Stimulated activated effector memory CD8-positive, alpha-beta T cell treated with anti-CD3 and anti-CD28 coated beads, Interleukin-12 subunit alpha, Interleukin-12 subunit beta, amount 100 ng/mL, for 72 hours (primary cell): ENCODE measurements around the gene EHBP1L1.

Experiments used
- ATAC-seq: fragments of 150-1000 bp; cut with Tn5 transposase; 2 replicates; pipeline ENCODE4 v1.10.0; 2021
- DNase-seq, 2 donors: peaks; one replicate each; pipeline ENCODE4 v3.0.0; 2021 to 2022; ENCODE audit warnings: low spot score in 2 of 2
- H3K27ac Mint-ChIP-seq: one replicate; pipeline ENCODE4 v1.8.0; 2022; ENCODE audit warnings: mild to moderate bottlenecking, mixed read lengths
- H3K36me3 Mint-ChIP-seq: one replicate; pipeline ENCODE4 v1.8.0; 2022; ENCODE audit warnings: mild to moderate bottlenecking, mixed read lengths
- H3K4me1 Mint-ChIP-seq: one replicate; pipeline ENCODE4 v1.8.0; 2022; ENCODE audit warnings: mixed read lengths
- H3K4me3 Mint-ChIP-seq: one replicate; pipeline ENCODE4 v1.8.0; 2022; ENCODE audit warnings: mild to moderate bottlenecking, mixed read lengths
- H3K9me3 Mint-ChIP-seq: one replicate; pipeline ENCODE4 v1.8.0; 2022; ENCODE audit warnings: mixed read lengths

The EHBP1L1 gene

DNA sequence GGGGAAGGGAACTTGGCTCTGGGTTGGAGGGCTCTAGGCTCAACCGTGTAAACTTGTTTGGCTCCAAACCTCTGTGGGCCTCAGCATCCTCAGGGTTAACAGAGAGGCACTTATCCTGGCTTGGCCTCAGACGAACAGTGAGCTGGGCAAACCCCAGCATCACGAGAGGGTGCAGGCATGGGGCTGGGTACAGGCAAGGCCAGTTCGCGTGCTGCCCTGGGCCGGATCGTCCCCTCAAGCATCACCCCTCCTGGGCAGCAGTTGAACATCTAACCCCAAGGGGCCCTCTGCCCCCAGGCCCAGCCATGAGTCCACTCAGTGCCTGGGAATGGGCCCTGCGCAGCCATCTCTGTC is 1.9 kb downstream of the EHBP1L1 start:
- Mint-ChIP-seq H3K4me1 (peaks cover 61% of the 10 kb centered on the region), H3K9me3 (no peaks in the 10 kb centered on the region), H3K27ac (peak overlapping the region; percentile 94), H3K4me3 (peak overlapping the region; percentile 96), H3K36me3 (peaks cover 96% of the 10 kb centered on the region)
- DNase-seq (no peak), ATAC-seq (no peak)

DNA sequence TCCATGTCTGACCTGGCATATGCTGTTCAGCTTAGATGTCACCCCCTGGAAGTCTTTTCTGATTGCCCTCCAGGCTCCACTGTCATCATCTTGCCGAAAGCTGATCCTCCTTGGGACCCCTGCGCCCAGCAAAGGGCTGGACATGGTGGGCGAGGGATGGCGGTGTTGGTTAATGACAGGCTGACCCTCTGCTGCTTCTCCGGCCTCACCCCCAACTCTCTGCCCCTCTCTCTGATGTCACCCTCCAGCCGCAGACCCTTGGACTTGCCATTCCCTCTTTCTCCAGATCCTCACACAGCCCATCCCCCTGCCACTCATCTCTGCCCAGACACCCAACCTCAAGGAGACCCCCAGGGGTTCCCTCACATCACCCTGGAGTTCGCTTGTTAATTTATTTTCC is 2.3 kb downstream of the EHBP1L1 start:
- Mint-ChIP-seq H3K9me3 (no peaks in the 10 kb centered on the region), H3K27ac (peak overlapping the region; percentile 94), H3K4me3 (peak overlapping the region; percentile 96), H3K4me1 (peaks cover 64% of the 10 kb centered on the region), H3K36me3 (peaks cover 98% of the 10 kb centered on the region)
- ATAC-seq (no peak), DNase-seq (no peak)

DNA sequence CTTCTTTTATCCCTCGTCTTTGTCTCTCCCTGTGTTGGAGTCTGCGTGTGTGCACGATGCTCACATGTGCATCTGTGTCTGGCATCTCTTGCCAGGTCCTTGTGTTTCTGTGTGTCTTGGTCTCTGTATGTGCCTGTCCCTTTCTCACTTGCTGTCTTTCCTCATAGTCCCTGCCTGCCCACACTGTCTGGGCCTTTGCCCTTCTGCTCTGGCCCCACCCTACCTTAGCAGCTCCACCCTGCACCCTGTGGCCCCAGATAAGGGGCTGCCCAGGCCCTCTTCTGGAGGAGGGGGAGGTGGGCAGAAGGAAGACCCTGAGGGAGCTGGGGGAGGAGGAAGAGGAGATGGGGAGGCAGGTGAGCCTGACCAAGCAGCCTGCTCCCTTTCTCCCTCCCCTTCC is 2.8 kb downstream of the EHBP1L1 start:
- Mint-ChIP-seq H3K4me1 (peaks cover 63% of the 10 kb centered on the region), H3K27ac (peak overlapping the region; percentile 94), H3K9me3 (no peaks in the 10 kb centered on the region), H3K36me3 (peaks cover 98% of the 10 kb centered on the region), H3K4me3 (peak overlapping the region; percentile 96)
- DNase-seq (no peak), ATAC-seq (no peak)

DNA sequence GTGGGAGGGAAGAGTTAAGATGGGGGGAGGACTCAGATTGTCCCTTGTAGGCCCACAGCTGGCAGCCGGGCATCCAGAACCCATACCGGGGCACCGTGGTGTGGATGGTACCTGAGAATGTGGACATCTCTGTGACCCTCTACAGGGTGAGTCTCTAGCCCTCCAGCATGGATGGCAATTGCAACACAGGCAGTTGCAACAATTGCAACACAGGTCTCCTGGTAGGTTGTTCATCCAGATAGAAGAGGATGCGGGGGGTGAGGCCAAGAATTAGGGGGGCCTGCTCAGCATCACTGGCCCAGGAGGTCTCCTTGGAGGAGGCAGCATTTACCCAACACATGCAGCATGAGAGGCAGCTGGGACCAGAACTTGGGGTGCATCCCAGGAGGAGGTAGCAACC is 3.4 kb downstream of the EHBP1L1 start:
- Mint-ChIP-seq H3K27ac (peak overlapping the region; percentile 94), H3K4me3 (peak overlapping the region; percentile 96), H3K9me3 (no peaks in the 10 kb centered on the region), H3K4me1 (peaks cover 63% of the 10 kb centered on the region), H3K36me3 (peaks cover 98% of the 10 kb centered on the region)
- no peak for ATAC-seq
- DNase-seq: no peak

DNA sequence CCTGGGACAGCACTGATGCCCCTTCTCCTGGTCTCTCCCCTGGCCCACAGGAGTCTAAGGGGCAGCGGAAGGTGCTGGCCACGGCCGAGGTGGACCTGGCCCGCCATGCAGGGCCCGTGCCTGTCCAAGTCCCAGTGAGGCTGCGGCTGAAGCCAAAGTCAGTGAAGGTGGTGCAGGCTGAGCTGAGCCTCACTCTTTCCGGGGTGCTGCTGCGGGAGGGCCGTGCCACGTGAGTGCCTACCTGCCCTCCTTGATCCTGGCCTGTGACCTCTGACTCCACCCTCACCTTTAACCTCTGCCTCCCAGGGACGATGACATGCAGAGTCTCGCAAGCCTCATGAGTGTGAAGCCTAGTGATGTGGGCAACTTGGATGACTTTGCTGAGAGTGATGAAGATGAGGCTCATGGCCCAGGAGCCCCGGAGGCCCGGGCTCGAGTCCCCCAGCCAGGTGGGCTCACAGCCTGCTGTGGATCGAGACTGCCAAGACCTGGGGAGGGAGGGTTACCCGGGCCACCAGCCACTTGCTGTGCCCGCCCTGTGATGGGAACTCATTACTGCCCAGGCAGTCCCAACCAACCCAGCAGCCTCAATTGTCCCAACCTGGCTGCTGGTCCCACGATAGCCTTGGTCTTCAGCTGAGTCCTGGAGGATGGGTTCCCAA is 4.3 kb downstream of the EHBP1L1 start:
- peaks cover 60% of the 10 kb centered on the region for H3K4me1 Mint-ChIP-seq
- no peaks in the 10 kb centered on the region for H3K9me3 Mint-ChIP-seq
- ATAC-seq: no peak
- no peak for DNase-seq
- H3K27ac Mint-ChIP-seq: peak overlapping the region; percentile 94
- peak overlapping the region; percentile 96 for H3K4me3 Mint-ChIP-seq
- peaks cover 94% of the 10 kb centered on the region for H3K36me3 Mint-ChIP-seq

DNA sequence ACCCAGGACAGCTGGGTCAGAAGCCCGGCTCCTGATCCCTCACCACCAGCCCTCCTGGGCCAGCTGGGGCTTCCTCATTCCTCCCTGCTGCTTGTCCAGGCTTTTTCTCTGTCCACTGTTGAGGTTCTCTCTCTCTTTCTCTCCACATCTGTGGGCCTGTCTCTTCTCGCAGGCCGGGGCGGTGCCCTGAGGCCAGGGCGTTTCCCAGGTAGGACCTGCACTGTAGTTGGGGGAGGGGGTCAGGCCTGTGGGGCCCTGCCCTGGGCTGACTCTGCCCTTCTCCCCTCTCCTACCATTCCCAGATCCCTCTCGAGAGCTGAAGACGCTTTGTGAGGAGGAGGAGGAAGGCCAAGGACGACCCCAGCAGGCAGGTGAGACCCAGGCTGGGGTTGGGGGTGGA is 4.9 kb downstream of the EHBP1L1 start:
- Mint-ChIP-seq H3K36me3 (peaks cover 92% of the 10 kb centered on the region), H3K27ac (peak overlapping the region; percentile 94), H3K4me1 (peaks cover 58% of the 10 kb centered on the region), H3K4me3 (no peak overlapping the region), H3K9me3 (no peaks in the 10 kb centered on the region)
- ATAC-seq: no peak
- DNase-seq: no peak

DNA sequence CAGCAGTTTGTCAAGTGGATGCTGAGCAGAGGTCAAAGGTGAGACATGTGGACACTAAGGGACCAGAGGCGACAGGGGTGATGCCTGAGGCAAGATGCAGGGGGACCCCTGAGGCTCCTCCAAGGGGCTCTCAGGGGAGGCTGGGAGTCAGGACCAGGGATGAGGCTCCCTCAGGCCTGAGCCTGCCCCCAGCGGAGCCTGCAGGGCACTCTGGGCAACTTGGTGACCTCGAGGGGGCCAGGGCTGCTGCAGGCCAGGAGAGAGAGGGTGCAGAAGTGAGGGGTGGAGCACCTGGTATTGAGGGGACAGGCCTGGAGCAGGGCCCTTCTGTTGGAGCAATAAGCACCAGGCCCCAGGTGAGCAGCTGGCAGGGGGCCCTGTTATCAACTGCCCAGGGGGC is 6.1 kb downstream of the EHBP1L1 start:
- H3K9me3 Mint-ChIP-seq: no peaks in the 10 kb centered on the region
- DNase-seq: no peak
- H3K36me3 Mint-ChIP-seq: peaks cover 94% of the 10 kb centered on the region
- peak overlapping the region; percentile 94 for H3K27ac Mint-ChIP-seq
- no peak overlapping the region for H3K4me3 Mint-ChIP-seq
- no peak for ATAC-seq
- peaks cover 70% of the 10 kb centered on the region for H3K4me1 Mint-ChIP-seq

DNA sequence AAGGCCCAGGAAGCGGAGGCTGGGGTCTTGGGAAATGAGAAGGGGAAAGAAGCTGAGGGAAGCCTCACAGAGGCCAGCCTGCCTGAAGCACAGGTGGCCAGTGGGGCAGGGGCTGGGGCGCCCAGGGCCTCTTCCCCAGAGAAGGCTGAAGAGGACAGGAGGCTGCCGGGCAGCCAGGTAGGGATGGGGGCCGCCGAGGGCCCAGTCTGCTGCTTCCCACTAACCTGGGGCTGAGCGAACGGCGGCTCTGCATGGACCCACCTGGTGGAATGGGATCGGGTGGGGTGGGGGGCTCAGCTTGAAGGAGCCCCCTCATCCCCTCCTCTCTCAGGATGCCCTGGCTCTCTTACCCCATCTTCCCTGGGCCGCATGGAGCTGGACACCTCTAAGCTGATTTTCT is 7.7 kb downstream of the EHBP1L1 start:
- ATAC-seq (no peak), DNase-seq (no peak)
- peak overlapping the region; percentile 94 for H3K27ac Mint-ChIP-seq
- peaks cover 76% of the 10 kb centered on the region for H3K4me1 Mint-ChIP-seq
- H3K36me3 Mint-ChIP-seq: peaks cover 94% of the 10 kb centered on the region
- no peaks in the 10 kb centered on the region for H3K9me3 Mint-ChIP-seq
- no peak overlapping the region for H3K4me3 Mint-ChIP-seq

DNA sequence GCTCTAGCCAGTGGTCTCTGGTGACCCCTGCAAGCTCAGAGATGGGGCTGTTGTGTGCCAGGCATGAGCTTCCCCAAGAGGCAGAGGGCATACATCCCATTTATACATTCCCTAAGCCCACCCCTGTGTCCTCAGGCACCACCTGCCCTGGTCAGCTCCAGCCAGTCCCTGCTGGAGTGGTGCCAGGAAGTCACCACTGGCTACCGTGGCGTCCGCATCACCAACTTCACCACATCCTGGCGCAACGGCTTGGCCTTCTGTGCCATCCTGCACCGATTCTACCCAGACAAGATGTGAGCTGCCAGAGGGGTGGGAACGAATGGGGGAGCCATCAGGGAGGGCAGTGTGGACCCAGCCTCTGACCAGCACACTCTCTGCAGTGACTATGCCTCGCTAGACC is 8.3 kb downstream of the EHBP1L1 start:
- Mint-ChIP-seq H3K9me3 (no peaks in the 10 kb centered on the region), H3K4me3 (no peak overlapping the region), H3K4me1 (peaks cover 78% of the 10 kb centered on the region), H3K36me3 (peaks cover 94% of the 10 kb centered on the region), H3K27ac (peak overlapping the region; percentile 94)
- ATAC-seq: no peak
- no peak for DNase-seq

DNA sequence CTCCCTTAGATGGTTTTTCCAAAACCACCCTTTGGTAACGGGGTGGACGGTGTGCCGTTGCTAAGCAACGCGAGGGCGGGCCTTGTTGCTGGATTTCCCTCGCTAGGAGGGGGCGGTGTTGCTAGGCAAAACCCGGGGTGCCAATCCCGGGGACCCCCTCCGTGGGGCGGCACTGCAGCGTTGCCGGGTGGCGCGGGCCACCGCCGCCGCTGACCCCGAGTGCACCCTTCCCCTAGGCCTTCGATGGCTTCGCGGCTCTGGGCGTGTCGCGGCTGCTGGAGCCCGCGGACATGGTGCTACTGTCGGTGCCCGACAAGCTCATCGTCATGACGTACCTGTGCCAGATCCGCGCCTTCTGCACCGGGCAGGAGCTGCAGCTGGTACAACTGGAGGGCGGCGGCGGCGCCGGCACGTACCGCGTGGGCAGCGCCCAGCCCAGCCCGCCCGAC is 8.9 kb downstream of the EHBP1L1 start:
- DNase-seq (no peak), ATAC-seq (no peak)
- H3K4me1 Mint-ChIP-seq: peaks cover 83% of the 10 kb centered on the region
- H3K4me3 Mint-ChIP-seq: no peak overlapping the region
- peaks cover 94% of the 10 kb centered on the region for H3K36me3 Mint-ChIP-seq
- peak overlapping the region; percentile 94 for H3K27ac Mint-ChIP-seq
- no peaks in the 10 kb centered on the region for H3K9me3 Mint-ChIP-seq

DNA sequence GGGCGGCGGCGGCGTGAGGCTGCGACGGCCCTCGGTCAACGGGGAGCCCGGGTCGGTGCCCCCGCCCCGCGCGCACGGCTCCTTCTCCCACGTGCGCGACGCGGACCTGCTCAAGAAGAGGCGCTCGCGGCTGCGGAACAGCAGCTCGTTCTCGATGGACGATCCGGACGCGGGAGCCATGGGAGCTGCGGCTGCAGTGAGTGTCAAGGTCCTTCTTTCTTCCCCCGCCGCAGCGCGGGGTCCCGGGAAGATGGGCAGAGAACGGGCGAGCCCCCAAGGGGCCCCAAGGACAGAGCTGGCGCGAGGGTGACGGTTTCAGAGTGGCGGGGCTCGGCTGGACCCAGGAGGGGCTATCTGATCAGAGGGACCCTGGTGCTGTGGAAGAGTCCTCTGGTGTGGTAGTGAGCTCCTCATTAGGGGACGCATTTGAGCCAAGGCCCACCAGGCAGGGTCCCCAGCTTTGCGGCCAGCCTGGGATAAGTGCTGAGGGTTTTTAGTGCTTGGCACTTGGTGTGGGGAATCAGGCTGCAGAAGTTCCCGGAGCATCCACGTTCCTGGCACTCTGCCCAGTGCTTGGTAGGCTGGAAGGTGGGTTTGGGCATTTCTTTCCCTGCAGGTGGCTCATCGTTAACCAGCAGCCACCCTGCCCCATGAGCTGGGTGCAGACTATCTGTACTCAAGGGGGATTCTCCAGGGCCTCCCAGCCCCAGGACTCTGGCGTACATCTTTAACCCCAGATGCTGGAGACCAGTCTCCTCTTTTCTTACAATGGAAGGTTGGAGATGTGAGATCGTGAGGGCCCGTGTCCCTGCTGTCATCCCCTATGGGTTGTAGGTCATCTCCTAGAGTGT is 9.8 kb downstream of the EHBP1L1 start:
- ATAC-seq (no peak), DNase-seq (no peak)
- peaks cover 85% of the 10 kb centered on the region for H3K4me1 Mint-ChIP-seq
- peak overlapping the region; percentile 96 for H3K27ac Mint-ChIP-seq
- peaks cover 94% of the 10 kb centered on the region for H3K36me3 Mint-ChIP-seq
- peak overlapping the region; percentile 80 for H3K4me3 Mint-ChIP-seq
- H3K9me3 Mint-ChIP-seq: no peaks in the 10 kb centered on the region

DNA sequence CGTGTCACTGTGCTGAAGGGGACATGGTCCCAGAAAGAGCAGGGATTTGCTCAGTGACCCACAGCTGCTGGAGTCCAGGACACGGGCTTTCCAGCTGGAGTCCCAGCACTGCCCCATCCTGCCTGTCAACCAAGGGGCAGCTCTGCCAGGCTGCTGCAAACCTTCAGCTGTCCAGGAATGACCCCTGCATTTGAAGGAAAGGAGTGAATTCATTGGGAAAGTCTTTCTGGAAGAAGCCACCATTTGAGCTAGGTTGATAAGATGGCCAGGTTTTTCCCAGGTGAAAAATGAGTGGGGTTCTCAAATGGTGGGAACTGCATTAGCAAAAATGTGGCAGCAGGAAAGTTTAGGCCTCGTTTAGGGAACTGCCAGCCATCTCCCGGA is 10.4 kb downstream of the EHBP1L1 start:
- Mint-ChIP-seq H3K4me3 (peak overlapping the region; percentile 80), H3K9me3 (no peaks in the 10 kb centered on the region), H3K4me1 (peaks cover 82% of the 10 kb centered on the region), H3K27ac (peak overlapping the region; percentile 96), H3K36me3 (peaks cover 94% of the 10 kb centered on the region)
- no peak for ATAC-seq
- DNase-seq: no peak

DNA sequence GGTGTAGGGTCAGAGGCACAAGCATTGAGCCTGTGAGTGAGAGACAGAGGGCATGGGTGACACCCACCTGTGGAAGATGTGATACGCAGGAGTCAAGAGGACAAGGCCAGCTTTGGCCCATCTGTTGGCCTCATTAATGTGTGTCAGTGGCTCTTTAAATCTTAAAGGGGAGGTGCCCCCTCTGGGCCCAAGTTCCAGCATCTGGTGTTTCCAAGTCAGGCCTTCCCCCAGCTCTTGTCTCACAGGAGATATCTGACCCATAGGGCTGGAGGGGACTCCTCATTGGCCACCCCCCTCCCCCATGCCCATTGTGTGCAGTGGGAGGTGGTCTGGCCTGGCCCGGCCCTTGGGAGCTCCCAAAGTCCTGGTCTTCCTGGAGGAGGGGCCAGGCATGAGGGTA is 10.8 kb downstream of the EHBP1L1 start:
- peak overlapping the region; percentile 96 for H3K27ac Mint-ChIP-seq
- ATAC-seq (no peak), DNase-seq (no peak)
- H3K9me3 Mint-ChIP-seq: no peaks in the 10 kb centered on the region
- peaks cover 80% of the 10 kb centered on the region for H3K4me1 Mint-ChIP-seq
- peaks cover 94% of the 10 kb centered on the region for H3K36me3 Mint-ChIP-seq
- peak overlapping the region; percentile 80 for H3K4me3 Mint-ChIP-seq

DNA sequence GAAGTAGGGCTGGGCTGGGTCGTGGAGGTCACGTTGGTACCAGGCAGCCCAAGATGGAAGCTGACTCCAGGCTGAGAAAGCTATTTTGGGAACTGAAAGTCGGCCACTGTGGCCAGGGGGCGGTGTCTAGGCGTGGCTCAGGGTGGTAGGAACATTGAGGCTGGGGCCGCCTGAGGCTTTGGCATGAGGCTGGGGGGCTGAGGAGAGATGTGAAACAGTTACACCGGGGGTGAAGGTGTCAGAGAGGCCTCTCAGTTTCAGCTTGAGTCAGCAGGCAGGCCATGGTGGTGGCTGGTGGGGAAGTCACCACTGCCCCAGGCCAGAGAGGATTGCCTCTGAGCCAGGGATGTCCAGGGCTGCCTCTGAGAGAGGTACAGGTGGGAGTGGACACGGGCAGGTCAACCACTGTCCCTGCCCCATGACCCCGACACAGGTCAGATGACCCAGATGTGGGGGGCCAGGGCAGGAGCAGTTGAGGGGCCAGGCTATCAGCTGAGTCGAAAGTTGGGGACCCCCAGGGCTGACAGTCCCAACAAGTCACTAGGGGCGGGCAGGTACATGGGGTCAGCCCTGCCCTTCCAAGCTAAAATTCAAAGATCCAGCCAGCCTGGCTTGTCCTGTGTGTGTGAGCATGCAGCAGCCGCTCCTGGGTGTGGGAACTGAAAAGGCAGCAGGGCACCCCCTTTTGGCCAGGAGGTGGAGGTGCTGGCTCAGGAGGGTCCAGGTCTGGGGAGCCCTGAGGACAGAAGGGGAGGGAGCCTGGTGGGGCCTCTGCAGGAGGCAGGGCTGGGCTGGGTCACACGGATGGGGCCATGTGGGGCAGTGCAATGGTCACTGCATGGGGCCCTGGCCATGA is 12.6 kb downstream of the EHBP1L1 start:
- peaks cover 69% of the 10 kb centered on the region for H3K4me1 Mint-ChIP-seq
- H3K9me3 Mint-ChIP-seq: no peaks in the 10 kb centered on the region

More for the DNA sequence above, 12.6 kb downstream of the EHBP1L1 start:
- Mint-ChIP-seq H3K27ac (peak overlapping the region; percentile 96), H3K4me3 (peak overlapping the region; percentile 80), H3K36me3 (peaks cover 87% of the 10 kb centered on the region)
- peak; percentile 60 to 93 for DNase-seq
- ATAC-seq: peak; percentile 90
